ENCODE measurements around the gene SCN5A. TPM values are rescaled to one million over a fixed set of nuclear protein-coding genes. Genes with fewer than 3 reads are reported as not detected.

The SCN5A gene
- total and polyA plus RNA-seq, 2 experiments from 2014 or later = 10.2 to 10.6 TPM

- no peak for TF ChIP-seq ZNF462 (CRISPR knock-in tag; IDR thresholded peaks at IDR 0.05)
- no peak for TF ChIP-seq EZH2phosphoT487 (IDR thresholded peaks at IDR 0.05; ENCODE audit: unreplicated experiment)
- no peak for TF ChIP-seq ZNF114 (CRISPR knock-in tag; IDR thresholded peaks at IDR 0.05)
These were observed 83.3 kb downstream of the SCN5A start (continued) for GRCh38 chr3:38566215-38566528.

- Histone ChIP-seq H3K27ac (ENCODE audit: low read depth) (no peak overlapping the region), H3K4me3 (no peak overlapping the region), H3K9me2 (ENCODE audit: insufficient read depth) (no peaks in the 10 kb centered on the region), H3F3A (replicated peaks; ENCODE audit: low read depth) (no peaks in the 10 kb centered on the region), H4K20me1 (replicated peaks; ENCODE audit: insufficient read depth) (no peaks in the 10 kb centered on the region), H3K4me1 (ENCODE audit: insufficient read depth) (no peaks in the 10 kb centered on the region), H2AFZ (no peak overlapping the region), H3K4me2 (no peak overlapping the region), H3K79me2 (replicated peaks; ENCODE audit: insufficient read depth) (no peaks in the 10 kb centered on the region), H3K27me3 (ENCODE audit: insufficient read depth) (no peaks in the 10 kb centered on the region), H3K36me3 (ENCODE audit: insufficient read depth) (no peaks in the 10 kb centered on the region)
- Mint-ChIP-seq H3K4me1 (peaks cover 3% of the 10 kb centered on the region; the same call in 1 of the 3 replicates), H3K9me3 (no peaks in the 10 kb centered on the region), H3K4me3 (no peak overlapping the region), H3K27ac (no peak overlapping the region; the same call in 1 of the 2 replicates), H3K27me3 (ENCODE audit: insufficient read depth, low read depth, poor library complexity) (peaks cover 3% of the 10 kb centered on the region), H3K36me3 (ENCODE audit: low read depth) (peaks cover 3% of the 10 kb centered on the region; the same call in 1 of the 3 replicates)
- no peak for ATAC-seq
- no peak for DNase-seq (ENCODE audit: low spot score)
- TF ChIP-seq CREB1 (CRISPR knock-in tag; IDR thresholded peaks at IDR 0.05; ENCODE audit: low read depth) = no peak
- no peak for TF ChIP-seq EZH2 (IDR thresholded peaks at IDR 0.05; ENCODE audit: low read depth, unreplicated experiment)
- TF ChIP-seq JUNB (IDR thresholded peaks at IDR 0.05; ENCODE audit: unreplicated experiment) = no peak
- no peak for TF ChIP-seq EZH2phosphoT487 (IDR thresholded peaks at IDR 0.05; ENCODE audit: unreplicated experiment)
- TF ChIP-seq ETS1 (IDR thresholded peaks at IDR 0.05) = no peak
- TF ChIP-seq POLR2AphosphoS5 (IDR thresholded peaks at IDR 0.05; ENCODE audit: low read depth) = no peak
These were observed 83.9 kb downstream of the SCN5A start for GRCh38 chr3:38565339-38566214.
